ENCODE measurements around the gene PHAX. TPM values are rescaled to one million over a fixed set of nuclear protein-coding genes. Genes with fewer than 3 reads are reported as not detected.
"Not testable (repeated sequence)": the region's sequence is repeated elsewhere in the genome, so short reads cannot be mapped to it uniquely, and the experiment has no call there.

PHAX gene
- total RNA-seq, 1 donor from 2014 or later = 47.4 TPM

DNA sequence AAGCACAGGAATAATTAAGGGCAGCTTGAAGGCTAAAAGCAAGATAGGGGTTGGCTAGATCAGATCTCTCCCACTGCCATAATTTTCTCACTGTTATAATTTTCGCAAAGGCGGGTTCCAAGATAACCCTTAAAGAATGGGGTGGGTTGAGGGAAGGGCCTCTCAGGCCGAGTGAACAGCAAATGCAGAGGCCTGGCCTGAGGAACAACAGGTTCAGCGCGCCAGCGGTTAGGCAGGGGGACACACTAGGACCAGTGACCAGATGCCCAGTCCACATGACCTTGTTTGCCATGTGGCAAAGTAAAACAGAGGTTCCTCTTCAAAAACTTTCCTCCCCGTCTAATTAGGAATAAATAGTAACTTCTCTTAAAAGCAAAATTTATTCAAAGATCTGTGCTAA lies 1.2 kb upstream of the PHAX start:
- no peaks in the 10 kb centered on the region for H3K27me3 ChIP-seq (ENCODE audit: control insufficient read depth, insufficient read depth, low read length)
- H3K4me3 ChIP-seq (ENCODE audit: low read depth, low read length) = no peak overlapping the region
- TF ChIP-seq, protein P1, sequence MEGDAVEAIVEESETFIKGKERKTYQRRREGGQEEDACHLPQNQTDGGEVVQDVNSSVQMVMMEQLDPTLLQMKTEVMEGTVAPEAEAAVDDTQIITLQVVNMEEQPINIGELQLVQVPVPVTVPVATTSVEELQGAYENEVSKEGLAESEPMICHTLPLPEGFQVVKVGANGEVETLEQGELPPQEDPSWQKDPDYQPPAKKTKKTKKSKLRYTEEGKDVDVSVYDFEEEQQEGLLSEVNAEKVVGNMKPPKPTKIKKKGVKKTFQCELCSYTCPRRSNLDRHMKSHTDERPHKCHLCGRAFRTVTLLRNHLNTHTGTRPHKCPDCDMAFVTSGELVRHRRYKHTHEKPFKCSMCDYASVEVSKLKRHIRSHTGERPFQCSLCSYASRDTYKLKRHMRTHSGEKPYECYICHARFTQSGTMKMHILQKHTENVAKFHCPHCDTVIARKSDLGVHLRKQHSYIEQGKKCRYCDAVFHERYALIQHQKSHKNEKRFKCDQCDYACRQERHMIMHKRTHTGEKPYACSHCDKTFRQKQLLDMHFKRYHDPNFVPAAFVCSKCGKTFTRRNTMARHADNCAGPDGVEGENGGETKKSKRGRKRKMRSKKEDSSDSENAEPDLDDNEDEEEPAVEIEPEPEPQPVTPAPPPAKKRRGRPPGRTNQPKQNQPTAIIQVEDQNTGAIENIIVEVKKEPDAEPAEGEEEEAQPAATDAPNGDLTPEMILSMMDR (IDR thresholded peaks at IDR 0.05; ENCODE audit: insufficient read depth, low read length, poor library complexity, severe bottlenecking) = no peak
- DNase-seq (ENCODE audit: low read depth) = no peak
- H3K36me3 ChIP-seq (ENCODE audit: control insufficient read depth, insufficient read depth, low read length) = no peaks in the 10 kb centered on the region

- peak overlapping the region; percentile 3 for H3K4me3 ChIP-seq (ENCODE audit: low read depth, low read length)
- not testable (repeated sequence) for H3K36me3 ChIP-seq (ENCODE audit: control insufficient read depth, insufficient read depth, low read length); H3K27me3 ChIP-seq (ENCODE audit: control insufficient read depth, insufficient read depth, low read length); DNase-seq (ENCODE audit: low read depth)
Observed at GRCh38 chr5:126599971-126600630, 646 bp upstream of the PHAX start.

DNA sequence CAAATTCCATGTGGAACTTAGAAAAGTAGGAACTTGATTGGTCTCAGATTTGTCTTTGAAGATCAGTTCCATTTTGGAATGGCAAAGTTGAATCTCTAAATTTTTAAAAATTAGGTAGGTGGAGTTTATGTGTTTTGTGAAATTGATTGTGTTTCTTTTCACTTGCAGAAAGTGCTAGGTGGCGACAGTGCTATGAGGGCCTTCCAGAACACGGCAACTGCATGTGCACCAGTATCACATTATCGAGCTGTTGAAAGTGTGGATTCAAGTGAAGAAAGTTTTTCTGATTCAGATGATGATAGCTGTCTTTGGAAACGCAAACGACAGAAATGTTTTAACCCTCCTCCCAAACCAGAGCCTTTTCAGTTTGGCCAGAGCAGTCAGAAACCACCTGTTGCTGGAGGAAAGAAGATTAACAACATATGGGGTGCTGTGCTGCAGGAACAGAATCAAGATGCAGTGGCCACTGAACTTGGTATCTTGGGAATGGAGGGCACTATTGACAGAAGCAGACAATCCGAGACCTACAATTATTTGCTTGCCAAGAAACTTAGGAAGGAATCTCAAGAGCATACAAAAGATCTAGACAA lies 2.8 kb downstream of the PHAX start:
- TF ChIP-seq, protein P1 (IDR thresholded peaks at IDR 0.05; ENCODE audit: insufficient read depth, low read length, poor library complexity, severe bottlenecking) = no peak
- H3K27me3 ChIP-seq (ENCODE audit: control insufficient read depth, insufficient read depth, low read length) = no peaks in the 10 kb centered on the region
- DNase-seq (ENCODE audit: low read depth) = no peak
- H3K36me3 ChIP-seq (ENCODE audit: control insufficient read depth, insufficient read depth, low read length) = no peaks in the 10 kb centered on the region
- no peak overlapping the region for H3K4me3 ChIP-seq (ENCODE audit: low read depth, low read length)

- Histone ChIP-seq H3K36me3 (ENCODE audit: control insufficient read depth, insufficient read depth, low read length) (no peaks in the 10 kb centered on the region), H3K27me3 (ENCODE audit: control insufficient read depth, insufficient read depth, low read length) (no peaks in the 10 kb centered on the region), H3K4me3 (ENCODE audit: low read depth, low read length) (no peak overlapping the region)
- TF ChIP-seq, protein P1 (IDR thresholded peaks at IDR 0.05; ENCODE audit: insufficient read depth, low read length, poor library complexity, severe bottlenecking) = no peak
- no peak for DNase-seq (ENCODE audit: low read depth)
Observed at GRCh38 chr5:126605525-126605924, 4.8 kb downstream of the PHAX start.

DNA sequence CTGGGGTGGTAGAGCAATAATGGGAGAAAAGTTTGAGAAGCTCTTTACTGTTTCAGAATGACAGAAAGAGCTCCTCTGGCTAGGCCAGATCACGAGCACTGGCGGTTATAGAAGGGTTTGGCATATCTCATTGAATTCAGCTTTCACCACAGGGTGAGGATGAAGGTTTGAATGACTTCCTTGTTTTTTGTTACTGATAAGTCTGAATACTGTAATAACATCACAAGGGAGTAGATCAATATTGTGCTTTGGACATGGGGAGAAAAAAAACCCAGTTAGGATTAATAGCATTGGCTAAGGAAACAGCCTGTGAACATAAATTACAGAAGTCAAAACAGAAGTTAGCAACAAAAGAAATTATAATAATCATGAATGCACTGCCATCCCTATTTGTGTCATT lies 9.4 kb downstream of the PHAX start:
- H3K4me3 ChIP-seq (ENCODE audit: low read depth, low read length) = no peak overlapping the region
- TF ChIP-seq, protein P1 (IDR thresholded peaks at IDR 0.05; ENCODE audit: insufficient read depth, low read length, poor library complexity, severe bottlenecking) = no peak
- no peak for DNase-seq (ENCODE audit: low read depth)
- no peaks in the 10 kb centered on the region for H3K27me3 ChIP-seq (ENCODE audit: control insufficient read depth, insufficient read depth, low read length)
- H3K36me3 ChIP-seq (ENCODE audit: control insufficient read depth, insufficient read depth, low read length) = no peaks in the 10 kb centered on the region

- Histone ChIP-seq H3K36me3 (ENCODE audit: control insufficient read depth, insufficient read depth, low read length) (no peaks in the 10 kb centered on the region), H3K4me3 (ENCODE audit: low read depth, low read length) (no peak overlapping the region), H3K27me3 (ENCODE audit: control insufficient read depth, insufficient read depth, low read length) (no peaks in the 10 kb centered on the region)
- no peak for DNase-seq (ENCODE audit: low read depth)
- TF ChIP-seq, protein P1 (IDR thresholded peaks at IDR 0.05; ENCODE audit: insufficient read depth, low read length, poor library complexity, severe bottlenecking) = no peak
Observed at GRCh38 chr5:126610616-126611015, 9.9 kb downstream of the PHAX start.
